ENCODE data around the gene MOAP1. TPM values are rescaled to one million over a fixed set of nuclear protein-coding genes. Genes with fewer than 3 reads are reported as not detected.

Gene MOAP1
- polyA plus RNA-seq, 1 experiment, result 21.0 TPM

DNA sequence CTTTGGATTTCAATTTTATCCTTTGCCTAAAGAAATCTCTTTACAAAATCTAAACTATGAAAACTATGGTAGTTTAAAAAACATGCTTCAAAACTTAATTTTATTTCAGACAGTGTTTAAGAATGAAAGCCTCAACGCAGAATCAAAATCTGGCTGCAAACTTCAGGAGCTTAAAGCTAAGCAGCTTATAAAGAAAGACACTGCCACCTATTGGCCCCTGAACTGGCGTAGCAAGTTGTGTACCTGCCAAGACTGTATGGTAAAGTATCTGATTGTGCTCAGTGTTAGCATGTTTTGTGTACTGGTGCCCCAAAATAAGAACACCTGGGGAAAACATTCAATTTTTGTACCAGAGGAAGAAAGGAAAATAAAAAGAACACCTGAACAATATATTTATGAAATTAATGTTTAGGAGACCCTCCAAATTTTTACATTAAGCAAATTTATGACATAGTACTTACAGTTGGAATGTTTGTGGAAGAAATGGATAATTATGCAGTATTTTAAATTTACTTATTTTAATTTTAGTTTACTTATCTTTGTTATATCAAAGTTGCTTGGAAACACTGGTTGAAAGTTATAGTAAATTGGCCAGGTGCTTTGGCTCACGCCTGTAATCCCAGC lies 34.5 kb upstream of the MOAP1 start:
- Histone ChIP-seq H3K9me3 (ENCODE audit: control insufficient read depth, insufficient read depth, low read length) (no peaks in the 10 kb centered on the region), H3K27me3 (ENCODE audit: control insufficient read depth, insufficient read depth, low read length) (no peaks in the 10 kb centered on the region), H3K4me3 (ENCODE audit: low read depth, low read length) (no peak overlapping the region), H3K27ac (ENCODE audit: low read depth, low read length) (no peak overlapping the region)
- ChIA-PET CTCF (interaction anchor here (0.6 to 3.5 kb wide), 9 partner anchors 9 to 324 kb away, joined by 3 to 23 read pairs (median 3); no protein-coding TSS in a partner anchor), POLR2A (interaction anchor here (1.0 kb wide), 1 partner anchor 34 kb away, joined by 3 read pairs; the partner anchor contains the start of genes LYSET and MOAP1)
- DNase-seq (ENCODE audit: low read depth, low spot score), result no peak
- TF ChIP-seq CTCF (IDR thresholded peaks at IDR 0.05; ENCODE audit: low read depth, low read length), result peak; percentile 68

- ChIA-PET POLR2A (no interaction called here), CTCF (no interaction called here)
- Histone ChIP-seq H3K27ac (ENCODE audit: low read depth, low read length) (no peak overlapping the region), H3K4me3 (ENCODE audit: low read depth, low read length) (no peak overlapping the region), H3K27me3 (ENCODE audit: control insufficient read depth, insufficient read depth, low read length) (no peaks in the 10 kb centered on the region), H3K9me3 (ENCODE audit: control insufficient read depth, insufficient read depth, low read length) (no peaks in the 10 kb centered on the region)
- TF ChIP-seq CTCF (IDR thresholded peaks at IDR 0.05; ENCODE audit: low read depth, low read length), result no peak
- no peak for DNase-seq (ENCODE audit: low read depth, low spot score)
These were observed 29.9 kb upstream of the MOAP1 start for GRCh38 chr14:93214598-93214997.

DNA sequence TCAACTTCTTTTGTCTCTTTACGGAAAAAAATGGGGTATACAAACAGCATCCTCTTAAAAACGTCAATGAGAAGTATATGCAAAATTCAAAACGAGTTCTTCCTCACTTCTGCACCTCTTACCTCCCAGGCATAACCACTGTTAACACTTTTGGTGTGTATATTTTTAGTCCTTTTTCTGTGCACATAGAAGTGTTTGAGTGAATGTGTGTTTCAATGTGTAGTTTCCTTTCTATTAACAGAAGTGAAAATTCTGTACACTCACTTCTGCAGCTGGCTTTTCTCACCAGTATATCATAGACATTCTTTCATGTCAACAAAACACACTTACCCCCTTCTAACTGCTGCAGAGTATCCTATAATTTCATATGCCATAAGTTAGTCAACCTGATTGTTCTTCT lies 27.7 kb upstream of the MOAP1 start:
- TF ChIP-seq CTCF (IDR thresholded peaks at IDR 0.05; ENCODE audit: low read depth, low read length), result no peak
- Histone ChIP-seq H3K9me3 (ENCODE audit: control insufficient read depth, insufficient read depth, low read length) (no peaks in the 10 kb centered on the region; the same call in 1 of the 2 replicates), H3K4me3 (ENCODE audit: low read depth, low read length) (no peak overlapping the region), H3K27ac (ENCODE audit: low read depth, low read length) (no peak overlapping the region), H3K27me3 (ENCODE audit: control insufficient read depth, insufficient read depth, low read length) (no peaks in the 10 kb centered on the region)
- POLR2A ChIA-PET, result no interaction called here
- no peak for DNase-seq (ENCODE audit: low read depth, low spot score)
- CTCF ChIA-PET, result no interaction called here

GRCh38 chr14:93207468-93208308 lies 23.0 kb upstream of the MOAP1 start:
- peak; percentile 54 for TF ChIP-seq CTCF (IDR thresholded peaks at IDR 0.05; ENCODE audit: low read depth, low read length)
- Histone ChIP-seq H3K4me3 (ENCODE audit: low read depth, low read length) (peak overlapping the region; percentile 88), H3K27ac (ENCODE audit: low read depth, low read length) (no peak overlapping the region), H3K27me3 (ENCODE audit: control insufficient read depth, insufficient read depth, low read length) (no peaks in the 10 kb centered on the region), H3K9me3 (ENCODE audit: control insufficient read depth, insufficient read depth, low read length) (peaks cover 2% of the 10 kb centered on the region; the same call in 1 of the 2 replicates)
- no peak for DNase-seq (ENCODE audit: low read depth, low spot score)
- ChIA-PET POLR2A (interaction anchor here (1.1 to 2.1 kb wide), 2 partner anchors 23 to 24 kb away, joined by 3 to 12 read pairs; partner anchors contain the start of genes LYSET and MOAP1), CTCF (interaction anchor here (0.6 to 3.6 kb wide), 30 partner anchors 8 to 683 kb away, joined by 3 to 19 read pairs (median 6); partner anchors contain the start of genes LYSET and MOAP1)
